GM23338 (cell line): ENCODE measurements around the gene TBCEL.

Experiments used
- CTCF ChIP-seq, 2 experiments: fragments of 200-600 bp in 1 of 2; sonication (generic) in 1 of 2; conservative IDR thresholded peaks; 2 replicates each; pipeline versions ENCODE4 v1.5.1 to v1.6.1; 2016 to 2017; ENCODE audit warnings: antibody characterized with exemption in 2 of 2, low read depth in 2 of 2, mild to moderate bottlenecking in 2 of 2, moderate library complexity in 1 of 2
- EZH2 ChIP-seq: fragments of 200-600 bp; sonication (generic); IDR thresholded peaks from one replicate; pipeline ENCODE4 v1.8.0; 2017; ENCODE audit warnings: antibody characterized with exemption, mild to moderate bottlenecking, low read depth; ENCODE audit not compliant: unreplicated experiment
- EZH2phosphoT487 ChIP-seq: fragments of 200-600 bp; sonication (generic); IDR thresholded peaks from one replicate; pipeline ENCODE4 v1.8.1; 2018; ENCODE audit warnings: antibody characterized with exemption; ENCODE audit not compliant: unreplicated experiment
- JUNB ChIP-seq: IDR thresholded peaks from one replicate; pipeline ENCODE4 v1.6.1; 2016; ENCODE audit warnings: antibody characterized with exemption; ENCODE audit not compliant: unreplicated experiment
- NANOG ChIP-seq: IDR thresholded peaks from 2 replicates; pipeline ENCODE4 v1.6.1; 2016; ENCODE audit warnings: antibody characterized with exemption, borderline replicate concordance
- POLR2AphosphoS5 ChIP-seq: IDR thresholded peaks from 2 replicates; pipeline ENCODE4 v1.6.1; 2016; ENCODE audit warnings: antibody characterized with exemption, low read depth
- STAT1 ChIP-seq: IDR thresholded peaks from one replicate; pipeline ENCODE4 v1.6.1; 2016; ENCODE audit warnings: antibody characterized with exemption; ENCODE audit not compliant: unreplicated experiment

- no peak for TF ChIP-seq STAT1
- TF ChIP-seq POLR2AphosphoS5: no peak
- TF ChIP-seq CTCF (conservative IDR thresholded peaks at IDR 0.05; ENCODE audit: low read depth in 2 of 2): no peak
- no peak for TF ChIP-seq EZH2phosphoT487
- no peak for TF ChIP-seq EZH2
- no peak for TF ChIP-seq JUNB
- TF ChIP-seq NANOG: no peak
Observed at GRCh38 chr11:121029153-121029552, 5.3 kb downstream of the TBCEL start.
